Naive thymus-derived CD8-positive, alpha-beta T cell (primary cell): ENCODE results near the gene CHMP4A. TPM values are rescaled to one million over a fixed set of nuclear protein-coding genes. Genes with fewer than 3 reads are reported as not detected.

ENCODE experiments used
- ATAC-seq, 2 donors: fragments of 150-1000 bp; cut with Tn5 transposase in 1 of 2; sonication (Bioruptor Pico), chemical (Tn5 transposase) in 1 of 2; 1 replicate in 1 of 2; 2 replicates in 1 of 2; pipeline ENCODE4 v1.10.0; 2021; ENCODE audit warnings: mild to moderate bottlenecking in 2 of 2, moderate library complexity in 2 of 2
- POLR2A ChIA-PET: fragments of 350-600 bp; sonication (Branson Sonifier 250); formaldehyde crosslinking; loops from one replicate; lab custom pipeline; 2021; ENCODE audit warnings: antibody characterized with exemption; lab: Charles Lee
- DNase-seq, 10 donors: peaks; one replicate each; pipeline versions ENCODE4 v3.0.0 to v3.0.0-alpha.2; 2020 to 2022
- H3K27ac Mint-ChIP-seq, 10 donors: one replicate each; pipeline ENCODE4 v1.8.0; 2020 to 2022; ENCODE audit warnings: mild to moderate bottlenecking in 10 of 10, mixed read lengths in 10 of 10, moderate library complexity in 4 of 10, inconsistent platforms in 1 of 10
- H3K27me3 Mint-ChIP-seq, 5 donors: one replicate each; pipeline ENCODE4 v1.8.0; 2021 to 2022; ENCODE audit warnings: mixed read lengths in 5 of 5
- H3K36me3 Mint-ChIP-seq, 3 donors: one replicate each; pipeline ENCODE4 v1.8.0; 2020 to 2022; ENCODE audit warnings: mixed read lengths in 3 of 3, mild to moderate bottlenecking in 2 of 3, inconsistent platforms in 1 of 3
- H3K4me1 Mint-ChIP-seq, 4 donors: one replicate each; pipeline ENCODE4 v1.8.0; 2021 to 2022; ENCODE audit warnings: mixed read lengths in 4 of 4
- H3K4me3 Mint-ChIP-seq, 10 donors: one replicate each; pipeline ENCODE4 v1.8.0; 2020 to 2022; ENCODE audit warnings: mild to moderate bottlenecking in 10 of 10, mixed read lengths in 10 of 10, moderate library complexity in 6 of 10, inconsistent platforms in 1 of 10
- H3K9me3 Mint-ChIP-seq, 9 donors: one replicate each; pipeline ENCODE4 v1.8.0; 2020 to 2022; ENCODE audit warnings: mixed read lengths in 9 of 9, mild to moderate bottlenecking in 3 of 9, inconsistent platforms in 1 of 9, moderate library complexity in 1 of 9
- polyA plus RNA-seq, 3 donors: library from polyadenylated mRNA; unstranded; fragments of 300-500 nt; fragmentation: Illumina TruSeq; gene quantifications; one replicate each; pipeline ENCODE4 v1.2.3, GENCODE V29; 2021
- total RNA-seq, 8 experiments: library from RNA in 2 of 8; stranded (reverse) in 2 of 8; gene quantifications; one replicate each; pipeline ENCODE4 v1.2.3 and lab custom pipeline; 2021 to 2026

Gene CHMP4A, protein sequence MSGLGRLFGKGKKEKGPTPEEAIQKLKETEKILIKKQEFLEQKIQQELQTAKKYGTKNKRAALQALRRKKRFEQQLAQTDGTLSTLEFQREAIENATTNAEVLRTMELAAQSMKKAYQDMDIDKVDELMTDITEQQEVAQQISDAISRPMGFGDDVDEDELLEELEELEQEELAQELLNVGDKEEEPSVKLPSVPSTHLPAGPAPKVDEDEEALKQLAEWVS
- total RNA-seq (100 to 1,000 TPM in 1 of 2 experiments, 10 to 100 TPM in 1; 99.4 to 107 TPM), polyA plus RNA-seq (100 to 1,000 TPM; 133 to 144 (median 143) TPM), total RNA-seq (lab: John Stamatoyannopoulos, UW) (3.5 to 10.3 (median 8.2) reads per million in 6 experiments)

DNA sequence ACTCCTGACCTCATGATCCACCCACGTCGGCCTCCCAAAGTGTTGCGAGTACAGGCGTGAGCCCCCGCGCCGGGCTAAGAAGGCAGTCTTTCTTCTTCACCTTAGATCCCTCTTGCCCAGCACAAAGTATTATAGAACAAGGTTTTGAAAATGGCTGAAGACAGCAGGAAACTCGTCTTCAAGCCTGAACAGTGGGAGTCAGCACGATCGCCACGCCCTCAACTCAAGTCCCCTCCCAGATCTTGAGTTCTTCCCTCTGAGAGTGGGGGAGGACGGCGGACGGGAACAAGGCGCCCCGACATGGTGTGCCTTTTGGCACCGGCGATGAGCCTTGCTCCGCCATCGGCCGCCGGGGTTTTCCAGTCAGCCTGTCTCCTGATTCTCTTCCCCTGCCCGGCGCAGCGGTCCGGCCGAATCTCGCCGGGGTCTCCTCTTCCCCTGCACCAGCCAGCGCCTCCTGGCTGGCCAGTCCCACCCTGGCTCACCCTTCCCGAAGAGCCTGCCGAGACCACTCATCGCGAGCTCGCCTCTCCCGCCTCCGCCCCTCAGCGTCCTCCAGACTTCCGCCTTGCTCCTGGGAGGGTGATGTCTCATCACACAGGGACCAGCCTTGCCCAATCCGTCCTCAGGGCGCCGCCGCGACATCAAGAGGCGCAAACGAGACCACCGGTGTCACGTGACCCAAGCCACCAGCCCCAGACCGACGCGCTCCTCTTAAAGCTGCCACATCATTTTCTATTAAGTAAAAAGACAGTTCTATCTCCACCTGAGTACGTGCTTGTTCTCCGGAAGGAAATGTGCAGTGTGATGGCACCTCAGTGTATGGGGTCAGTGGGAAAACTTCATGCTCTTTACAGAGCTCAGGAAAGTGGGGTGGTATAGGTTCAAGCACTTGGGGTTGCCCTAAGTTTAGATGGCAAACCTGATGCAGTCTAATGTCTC, at the start of gene CHMP4A:
TSS of gene CHMP4A (minus strand) at position 565 of the 942 bp plus-strand sequence. CDS start at position 516, 49 bp downstream.
- peaks cover 28 to 71% (median 63%) of the 10 kb centered on the region in 4 donors for H3K4me1 Mint-ChIP-seq
- H3K4me3 Mint-ChIP-seq: peak within 1 kb of the TSS; percentile 89 to 98 (median 95)
- H3K36me3 Mint-ChIP-seq: peaks cover 0 to 51% (median 10%) of the 10 kb centered on the region in 3 donors
- POLR2A ChIA-PET: interaction anchor here (0.6 to 7.1 kb wide), 29 partner anchors 9 to 229 kb away, joined by 3 to 124 read pairs (median 7); partner anchors contain the start of genes CBLN3, DCAF11, DHRS1 and GMPR2
- peaks cover 0 to 2% (median 0%) of the 10 kb centered on the region in 5 donors for H3K27me3 Mint-ChIP-seq
- H3K27ac Mint-ChIP-seq: peak within 1 kb of the TSS; percentile 96 to 100 (median 99)
- peak; percentile 89 to 98 (median 96) for DNase-seq
- no peaks in the 10 kb centered on the region for H3K9me3 Mint-ChIP-seq
- ATAC-seq: peak; percentile 77

DNA sequence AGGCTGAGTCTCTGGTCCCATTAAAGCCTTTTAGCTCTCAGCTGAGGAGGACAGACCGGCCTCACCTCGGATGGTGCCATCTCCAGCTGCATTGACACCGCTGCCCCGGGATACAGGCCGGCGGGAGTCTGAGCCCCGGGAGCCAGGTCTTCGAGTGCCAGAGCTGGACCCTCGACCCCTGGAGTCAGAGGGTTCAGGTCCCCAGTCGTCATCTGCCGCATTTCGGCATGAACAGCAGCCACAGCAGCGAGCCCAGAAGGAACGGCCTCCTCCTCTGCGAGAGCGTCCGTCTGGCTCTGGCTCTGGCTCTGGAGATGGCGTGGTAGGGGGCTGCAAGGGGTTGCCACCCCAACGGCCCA, 48.7 kb upstream of the CHMP4A start:
- H3K27ac Mint-ChIP-seq: no peak overlapping the region
- ATAC-seq: no peak
- H3K4me1 Mint-ChIP-seq: peaks cover 0 to 6% (median 2%) of the 10 kb centered on the region in 4 donors
- no peak for DNase-seq
- POLR2A ChIA-PET: interaction anchor here (1.8 kb wide), 1 partner anchor 10 kb away, joined by 6 read pairs; the partner anchor contains the start of gene RABGGTA
- H3K9me3 Mint-ChIP-seq: no peaks in the 10 kb centered on the region
- no peaks in the 10 kb centered on the region for H3K27me3 Mint-ChIP-seq
- peaks cover 0 to 32% (median 6%) of the 10 kb centered on the region in 3 donors for H3K36me3 Mint-ChIP-seq
- no peak overlapping the region for H3K4me3 Mint-ChIP-seq

DNA sequence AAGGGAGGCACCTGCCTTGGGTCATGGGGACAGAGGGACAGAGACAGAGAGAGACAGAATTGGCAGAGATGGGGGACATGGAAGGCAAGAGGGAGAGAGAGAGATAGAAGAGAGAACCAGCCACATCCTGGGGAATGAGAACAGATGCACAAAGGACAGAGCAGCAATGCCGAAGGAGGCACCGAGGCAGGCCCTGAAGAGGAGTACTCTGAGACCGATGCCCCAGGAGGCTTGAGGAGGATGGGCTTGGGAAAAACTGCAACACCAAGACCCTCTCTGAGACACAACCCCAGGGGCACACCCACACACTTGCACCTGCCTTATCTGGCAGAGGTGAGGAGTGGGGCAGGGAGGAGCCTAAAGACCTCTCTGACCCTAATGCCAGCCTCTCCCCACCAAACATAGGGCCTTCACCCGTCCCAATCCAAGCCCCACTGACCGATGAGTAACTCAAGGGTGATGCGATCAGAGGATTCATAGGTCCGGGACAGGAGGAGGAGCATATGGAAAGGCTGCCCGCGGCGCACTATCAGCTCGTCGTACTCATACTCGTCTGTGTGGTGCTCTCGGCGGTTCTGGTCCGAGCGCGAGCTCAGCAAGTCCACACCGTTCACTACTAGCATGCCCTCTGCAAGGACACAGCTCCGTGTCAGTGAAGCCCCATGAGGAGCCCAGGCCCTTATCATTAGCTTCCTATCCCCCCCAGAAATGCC, 48.1 kb upstream of the CHMP4A start:
- DNase-seq (no peak), ATAC-seq (no peak)
- Mint-ChIP-seq H3K36me3 (peaks cover 0 to 31% (median 1%) of the 10 kb centered on the region in 3 donors), H3K4me3 (no peak overlapping the region), H3K9me3 (no peaks in the 10 kb centered on the region), H3K27me3 (no peaks in the 10 kb centered on the region), H3K27ac (peak overlapping the region in 2 of 10 donors; percentile 35 to 41), H3K4me1 (peaks cover 0 to under 1% (median 0%) of the 10 kb centered on the region in 4 donors)
- POLR2A ChIA-PET: interaction anchor here (1.8 kb wide), 1 partner anchor 10 kb away, joined by 6 read pairs; the partner anchor contains the start of gene RABGGTA

DNA sequence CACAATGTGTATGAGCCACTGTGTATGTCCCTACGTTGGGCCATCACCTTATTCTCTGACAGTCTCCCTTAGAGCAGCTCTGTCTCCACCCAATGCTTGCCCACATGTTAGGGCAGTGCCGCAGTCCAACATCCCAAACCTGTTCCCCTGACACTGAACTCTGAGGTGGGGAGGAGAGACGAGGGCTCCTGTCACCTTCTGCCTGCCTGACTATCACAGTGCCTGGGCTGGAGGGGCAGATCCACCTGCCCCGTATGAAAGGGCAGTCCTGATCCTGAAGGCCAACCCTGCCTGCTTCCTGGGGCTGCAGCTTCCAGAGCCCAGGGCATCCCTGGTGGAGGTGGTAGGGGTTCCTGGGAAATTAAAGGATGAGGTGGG, 47.5 kb upstream of the CHMP4A start:
- POLR2A ChIA-PET: no interaction called here
- H3K27me3 Mint-ChIP-seq: no peaks in the 10 kb centered on the region
- no peaks in the 10 kb centered on the region for H3K9me3 Mint-ChIP-seq
- H3K4me3 Mint-ChIP-seq: no peak overlapping the region
- no peak overlapping the region for H3K27ac Mint-ChIP-seq
- H3K4me1 Mint-ChIP-seq: no peaks in the 10 kb centered on the region
- no peak for ATAC-seq
- DNase-seq: no peak
- H3K36me3 Mint-ChIP-seq: peaks cover 0 to 26% (median 1%) of the 10 kb centered on the region in 3 donors

DNA sequence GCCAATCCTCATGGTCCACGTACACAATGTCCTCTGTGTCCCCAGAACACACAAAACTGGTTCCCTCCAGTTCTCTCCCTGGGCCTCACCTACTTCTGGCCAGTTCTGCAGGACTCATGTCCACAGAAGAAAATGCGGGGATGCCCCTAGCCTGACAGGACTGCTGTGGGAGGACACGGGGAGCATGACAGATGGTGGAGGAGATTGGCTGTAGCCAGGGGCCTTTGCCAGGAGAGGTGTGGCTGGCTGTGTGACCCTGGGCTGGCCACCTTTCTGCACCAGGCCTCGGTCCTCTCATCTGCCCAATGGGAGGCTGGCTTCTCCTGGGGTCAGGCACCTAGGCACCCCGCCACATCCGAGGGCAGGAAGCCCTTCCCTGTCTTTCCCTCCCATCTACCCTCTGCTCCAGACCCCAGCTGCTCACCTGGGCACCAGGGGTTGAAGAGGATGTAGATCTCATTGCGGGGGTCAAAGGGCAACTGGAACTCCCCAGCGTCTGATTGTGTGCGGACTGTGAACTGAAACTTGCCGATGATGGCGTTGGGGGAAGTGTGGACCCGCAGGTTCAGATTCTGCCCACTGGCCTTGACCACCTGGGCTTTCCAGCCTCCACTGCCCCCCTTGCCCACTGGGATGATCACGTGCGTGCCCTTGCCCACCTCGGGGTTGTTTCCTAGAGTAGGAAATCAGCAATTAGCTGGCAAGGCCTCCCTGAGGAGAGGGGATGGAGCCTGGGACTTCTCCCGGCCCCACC, 46.9 kb upstream of the CHMP4A start:
- no peak for DNase-seq
- Mint-ChIP-seq H3K27me3 (no peaks in the 10 kb centered on the region), H3K36me3 (peaks cover 0 to 23% (median 6%) of the 10 kb centered on the region in 3 donors)

DNA sequence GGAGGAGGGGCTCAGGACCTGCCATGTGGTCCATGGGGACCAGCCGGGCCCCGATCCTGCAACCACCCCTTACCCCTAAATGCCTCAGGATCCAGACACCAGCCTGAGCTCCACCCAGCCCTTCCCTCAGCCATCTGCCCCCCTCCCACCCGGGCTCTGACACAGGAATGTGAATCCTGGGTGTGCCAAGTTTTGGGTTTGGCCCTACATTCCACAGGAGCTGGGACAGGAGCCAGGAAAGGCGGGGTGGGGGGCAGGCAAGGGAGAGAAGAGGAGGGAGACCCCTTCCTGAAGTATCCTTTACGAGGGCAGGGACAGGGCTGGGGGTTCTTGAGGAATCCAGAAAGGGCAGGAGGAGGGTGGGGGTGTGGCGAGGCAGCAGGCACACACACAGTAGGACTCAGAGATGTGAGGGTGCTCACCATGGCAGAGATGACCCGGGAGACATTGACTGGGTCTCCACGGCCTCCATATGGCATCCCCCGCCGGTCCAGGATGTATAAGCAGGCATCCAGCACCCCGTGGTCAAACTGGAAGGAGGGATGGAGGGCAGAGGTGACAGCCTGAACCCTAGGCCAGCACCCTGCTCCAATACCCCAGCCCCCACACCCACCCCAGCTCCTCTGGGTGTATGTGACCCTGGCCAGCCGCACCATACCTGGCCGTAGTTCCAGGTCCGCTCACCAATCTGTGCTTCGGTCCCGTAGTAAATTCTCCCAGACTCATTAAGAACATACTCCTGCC, 46.2 kb upstream of the CHMP4A start:
- H3K4me1 Mint-ChIP-seq: no peaks in the 10 kb centered on the region
- ATAC-seq (no peak), DNase-seq (no peak)
- H3K9me3 Mint-ChIP-seq: no peaks in the 10 kb centered on the region
- H3K27me3 Mint-ChIP-seq: no peaks in the 10 kb centered on the region
- H3K36me3 Mint-ChIP-seq: peaks cover 0 to 21% (median 8%) of the 10 kb centered on the region in 3 donors
- no peak overlapping the region for H3K4me3 Mint-ChIP-seq
- no peak overlapping the region for H3K27ac Mint-ChIP-seq
- POLR2A ChIA-PET: no interaction called here

More for the DNA sequence above, 46.9 kb upstream of the CHMP4A start:
- Mint-ChIP-seq H3K9me3 (no peaks in the 10 kb centered on the region), H3K4me1 (no peaks in the 10 kb centered on the region), H3K4me3 (no peak overlapping the region), H3K27ac (no peak overlapping the region)
- no peak for ATAC-seq
- POLR2A ChIA-PET: no interaction called here

DNA sequence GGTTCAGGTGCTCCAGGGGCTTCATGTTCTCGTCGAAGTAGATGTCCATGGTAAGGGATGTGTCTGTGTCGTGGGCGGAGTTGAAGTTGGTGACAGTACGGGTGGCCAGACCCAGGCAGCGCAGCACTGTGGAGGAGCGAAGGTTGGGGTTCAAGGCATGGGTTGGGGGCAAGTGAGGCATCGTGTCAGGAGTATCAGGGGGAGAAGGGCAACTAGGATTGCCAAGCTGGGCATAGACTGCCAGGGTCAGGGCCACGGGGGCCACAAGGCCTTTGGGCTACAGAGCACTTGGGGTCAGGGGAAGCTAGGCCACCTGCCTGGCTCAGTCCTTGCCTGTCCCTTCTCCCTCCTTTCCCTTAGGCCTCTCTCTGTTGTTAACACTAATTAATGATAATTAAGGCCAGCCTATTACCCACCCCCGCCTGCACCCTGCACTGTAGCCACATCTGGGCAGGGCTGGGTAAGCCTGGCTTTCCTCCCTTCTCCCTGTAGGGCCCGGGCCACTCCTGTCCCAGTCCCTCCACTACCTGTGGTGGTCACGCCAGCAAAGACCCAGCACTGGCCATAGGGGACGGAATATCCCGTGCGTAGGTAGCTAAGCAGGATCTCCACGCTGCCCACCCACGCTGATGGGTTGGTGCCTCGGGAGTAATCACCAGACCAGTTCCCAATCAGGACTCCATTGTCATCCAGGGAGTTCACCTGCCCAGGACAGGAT, 45.4 kb upstream of the CHMP4A start:
- Mint-ChIP-seq H3K27ac (peak overlapping the region in 1 of 10 donors; percentile 40), H3K27me3 (no peaks in the 10 kb centered on the region), H3K4me3 (no peak overlapping the region), H3K4me1 (no peaks in the 10 kb centered on the region), H3K9me3 (no peaks in the 10 kb centered on the region), H3K36me3 (peaks cover 0 to 24% (median 10%) of the 10 kb centered on the region in 3 donors)
- POLR2A ChIA-PET: no interaction called here
- no peak for DNase-seq
- no peak for ATAC-seq

DNA sequence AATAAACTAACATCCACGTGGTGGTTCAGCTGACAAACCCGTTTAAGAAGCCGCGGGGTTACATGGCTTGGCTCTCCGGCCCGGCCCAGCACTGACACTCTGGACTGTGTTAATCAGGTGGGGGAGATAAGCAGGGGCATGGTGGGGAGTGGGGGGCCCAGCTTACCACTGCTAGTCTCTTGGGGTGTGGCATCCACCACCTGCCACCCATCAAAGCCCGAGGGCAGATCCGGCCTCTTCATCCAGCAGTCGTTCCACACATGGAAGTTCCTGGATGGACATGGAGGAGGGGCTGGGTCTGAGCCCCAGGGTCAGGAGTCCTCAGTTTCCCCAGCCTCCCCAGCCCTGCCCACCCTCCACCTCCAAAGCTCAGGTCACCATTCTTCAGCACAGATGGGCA, 44.8 kb upstream of the CHMP4A start:
- ATAC-seq: no peak
- H3K27me3 Mint-ChIP-seq: no peaks in the 10 kb centered on the region
- no peak overlapping the region for H3K27ac Mint-ChIP-seq
- no peaks in the 10 kb centered on the region for H3K9me3 Mint-ChIP-seq
- no peak overlapping the region for H3K4me3 Mint-ChIP-seq
- H3K36me3 Mint-ChIP-seq: peaks cover 0 to 28% (median 10%) of the 10 kb centered on the region in 3 donors
- POLR2A ChIA-PET: interaction anchor here (1.0 kb wide), 1 partner anchor 15 kb away, joined by 3 read pairs; the partner anchor contains the start of gene TINF2
- H3K4me1 Mint-ChIP-seq: no peaks in the 10 kb centered on the region
- DNase-seq: no peak

DNA sequence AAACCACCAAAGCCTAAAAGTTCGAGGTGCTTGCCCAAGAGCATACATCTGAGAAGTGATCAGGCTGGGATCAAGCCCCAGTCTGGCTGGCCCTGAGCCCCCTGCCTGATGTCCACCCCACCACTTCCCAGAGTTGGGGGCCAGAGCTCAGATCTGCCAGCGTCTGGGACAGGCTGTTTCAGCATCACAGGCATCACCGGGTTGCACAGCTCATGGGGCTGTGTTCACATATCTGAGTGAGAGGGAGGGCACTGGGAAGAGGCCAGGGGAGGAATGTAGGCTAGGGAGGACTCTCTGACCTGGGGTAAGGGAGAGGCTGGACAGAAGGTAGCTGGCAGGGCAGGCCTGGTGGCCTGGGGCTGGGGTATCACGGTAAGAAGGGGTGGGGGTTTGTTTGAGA, 43.7 kb upstream of the CHMP4A start:
- Mint-ChIP-seq H3K4me3 (no peak overlapping the region), H3K4me1 (no peaks in the 10 kb centered on the region), H3K36me3 (peaks cover 0 to 29% (median 10%) of the 10 kb centered on the region in 3 donors), H3K27ac (no peak overlapping the region), H3K27me3 (no peaks in the 10 kb centered on the region), H3K9me3 (no peaks in the 10 kb centered on the region)
- POLR2A ChIA-PET: interaction anchor here (0.5 to 1.0 kb wide), 2 partner anchors 14 to 48 kb away, joined by 3 to 4 read pairs; partner anchors contain the start of gene TINF2
- ATAC-seq (no peak), DNase-seq (no peak)

DNA sequence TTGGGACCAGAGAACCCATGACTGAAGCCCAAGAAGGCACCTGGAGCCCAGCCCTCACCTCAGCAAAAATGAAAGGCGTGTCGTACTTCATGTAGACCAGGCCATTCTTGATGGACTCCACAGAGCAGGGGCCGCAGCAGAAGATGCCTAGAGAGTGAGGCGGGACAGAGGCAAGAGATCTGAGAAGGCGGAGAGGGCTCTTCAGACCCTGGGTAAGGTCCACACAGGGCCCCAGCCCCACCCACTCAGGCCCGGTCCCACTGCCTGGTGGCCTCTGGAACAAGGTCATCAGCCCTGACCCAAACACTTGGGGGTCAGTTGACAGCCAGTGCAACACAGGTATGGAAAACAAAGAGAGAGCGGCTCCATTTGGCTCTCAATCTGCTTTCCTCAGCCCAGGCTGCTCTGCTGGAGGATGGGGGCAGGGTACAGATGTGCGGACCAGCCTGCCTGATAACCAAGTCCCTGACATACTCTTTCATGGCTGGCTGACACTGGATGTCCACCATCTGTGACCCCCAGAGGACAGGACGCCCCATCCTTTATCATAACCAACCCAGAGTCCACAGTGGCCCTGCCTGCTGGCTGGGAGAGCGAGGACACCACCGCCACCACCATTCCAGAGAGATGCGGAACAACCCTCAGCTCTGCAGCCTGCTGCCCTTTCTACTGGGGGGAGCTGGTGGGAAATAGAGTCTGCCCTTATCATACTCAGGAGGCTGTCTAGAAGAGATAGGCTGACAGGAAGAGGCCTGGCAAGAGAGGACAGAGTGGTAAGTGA, 42.8 kb upstream of the CHMP4A start:
- ATAC-seq (no peak), DNase-seq (no peak)
- H3K9me3 Mint-ChIP-seq: no peaks in the 10 kb centered on the region
- no peak overlapping the region for H3K4me3 Mint-ChIP-seq
- H3K36me3 Mint-ChIP-seq: peaks cover 0 to 29% (median 10%) of the 10 kb centered on the region in 3 donors
- H3K27ac Mint-ChIP-seq: no peak overlapping the region
- no peaks in the 10 kb centered on the region for H3K4me1 Mint-ChIP-seq
- POLR2A ChIA-PET: interaction anchor here (1.0 kb wide), 1 partner anchor 14 kb away, joined by 3 read pairs; no protein-coding TSS in a partner anchor
- H3K27me3 Mint-ChIP-seq: no peaks in the 10 kb centered on the region
